HG03558 (cell line): ENCODE results near the gene CNOT6.

Experiments used
- ATAC-seq: cut with Tn5 transposase; IDR thresholded peaks from one replicate; pipeline ENCODE4 v1.9.1; 2021; ENCODE audit warnings: moderate number of reproducible peaks; ENCODE audit not compliant: unreplicated experiment; ENCODE audit errors: extremely low read depth

CNOT6 gene

DNA sequence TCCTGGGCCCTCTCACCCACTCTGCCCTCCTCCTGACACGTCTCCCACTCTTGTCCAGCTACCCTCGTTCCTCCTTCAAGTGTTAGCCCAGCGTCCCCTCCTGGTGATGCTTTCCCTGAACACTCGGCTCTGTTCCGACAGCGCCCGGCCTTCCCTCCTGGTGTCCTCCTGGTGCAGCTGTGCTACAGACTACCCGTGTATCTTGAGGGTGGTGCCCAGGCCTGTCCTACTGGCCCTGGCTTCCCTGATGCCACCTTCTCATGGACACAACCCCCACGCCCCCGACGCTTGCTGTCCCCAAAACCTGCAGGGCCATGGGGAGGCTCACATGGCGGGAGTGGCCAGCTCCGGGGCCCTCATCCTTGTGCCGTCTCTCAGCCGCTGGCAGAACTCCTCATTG is 118.5 kb downstream of the CNOT6 start:
- no peak for ATAC-seq

DNA sequence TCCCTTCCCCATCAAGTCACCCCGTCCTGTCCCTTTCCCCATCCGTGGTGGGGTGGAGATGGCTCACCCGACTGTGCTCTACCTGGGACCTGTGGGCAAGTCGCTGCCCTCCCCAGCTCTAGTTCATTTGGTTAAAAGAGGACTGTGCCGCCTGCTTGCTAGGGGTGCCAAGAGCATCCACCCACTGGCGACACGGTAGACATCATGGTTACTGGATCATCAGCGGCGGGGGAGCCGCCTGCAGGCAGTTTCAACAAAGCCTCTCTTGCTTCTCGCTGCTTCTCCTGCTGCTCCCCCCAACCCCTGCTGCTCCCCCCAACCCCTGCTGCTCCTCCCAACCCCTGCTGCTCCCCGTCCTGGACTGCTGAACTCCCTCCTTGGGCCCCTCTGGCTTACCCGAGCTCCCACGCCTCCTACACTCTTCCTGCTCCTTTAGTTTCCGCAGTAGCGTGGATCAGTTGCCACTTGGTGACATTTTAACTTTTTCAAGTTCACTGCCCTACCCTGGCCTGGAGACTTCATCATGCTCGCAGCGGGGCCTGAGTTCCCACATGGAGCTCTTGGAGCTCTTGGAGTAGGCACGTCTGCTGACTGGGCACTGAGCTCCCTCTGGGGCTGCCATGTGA is 119.1 kb downstream of the CNOT6 start:
- no peak for ATAC-seq

DNA sequence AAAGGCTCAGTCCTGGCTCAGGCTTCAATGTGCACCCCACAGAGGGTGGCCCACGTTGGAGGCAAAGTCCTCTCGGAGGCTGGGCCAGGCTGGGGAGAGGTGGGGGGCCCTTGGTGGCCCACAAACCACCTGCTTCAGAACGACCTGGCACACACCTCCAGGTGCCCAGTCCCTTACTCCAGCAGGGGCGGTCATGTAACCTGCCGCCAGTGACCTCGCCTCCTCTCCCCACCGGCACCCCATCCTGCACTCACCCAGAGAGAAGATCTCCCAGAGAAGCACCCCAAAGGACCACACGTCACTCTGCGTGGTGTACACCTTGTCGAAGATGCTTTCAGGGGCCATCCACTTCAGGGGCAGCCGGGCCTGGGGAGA is 119.6 kb downstream of the CNOT6 start:
- ATAC-seq: no peak

DNA sequence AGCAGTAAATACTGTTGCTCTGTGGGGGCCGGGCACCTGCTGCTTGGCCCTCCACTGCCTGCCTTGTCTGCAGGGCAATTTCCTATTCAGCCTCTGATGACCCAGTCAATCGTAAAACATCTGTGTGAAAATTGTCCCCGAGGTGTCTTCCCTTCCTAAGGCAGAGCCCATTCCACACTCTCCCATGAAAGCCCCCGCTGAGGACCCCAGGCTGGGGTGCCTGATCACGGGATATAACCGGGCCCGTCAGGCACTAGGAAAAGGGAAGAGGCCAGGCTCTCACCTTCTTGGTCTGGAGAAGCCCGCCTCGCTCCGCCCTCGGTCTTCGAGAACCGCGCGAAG is 124.3 kb downstream of the CNOT6 start:
- ATAC-seq: no peak

DNA sequence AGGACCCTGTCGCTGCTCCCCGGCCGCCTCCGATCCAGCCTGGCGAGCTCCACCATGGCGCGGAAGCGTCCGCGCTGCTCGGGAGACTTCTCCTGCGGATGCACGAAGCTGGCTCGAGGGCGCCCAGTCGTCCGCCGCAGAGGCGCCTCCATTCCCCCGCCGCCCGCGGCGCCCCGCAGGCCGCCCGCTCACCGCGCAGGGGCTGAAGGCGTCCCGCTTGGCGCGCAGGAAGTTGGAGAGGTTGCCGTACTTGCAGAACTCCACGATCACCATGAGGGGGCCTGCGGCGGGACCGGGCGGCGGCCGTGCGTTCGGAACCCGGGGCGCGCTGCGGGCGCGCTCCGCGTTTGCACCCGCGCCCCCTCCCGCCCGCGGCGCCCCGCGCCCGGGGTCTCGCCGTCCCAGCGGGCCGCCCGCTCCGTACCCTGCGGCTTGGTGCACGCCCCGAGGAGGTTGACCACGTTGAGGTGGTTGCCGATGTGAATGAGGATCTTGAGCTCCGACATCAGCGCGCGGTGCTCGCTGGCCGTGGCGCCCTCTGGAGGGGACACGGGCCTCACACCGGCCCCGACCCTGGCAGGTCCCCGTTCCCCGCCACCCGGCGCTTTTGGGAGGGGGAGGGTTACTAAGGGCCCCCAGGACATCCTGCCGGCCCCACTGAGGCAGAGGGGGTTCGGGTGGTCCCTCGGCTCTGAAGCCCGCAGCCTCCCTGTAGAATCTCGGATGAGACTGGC is 124.8 kb downstream of the CNOT6 start:
- ATAC-seq: no peak

DNA sequence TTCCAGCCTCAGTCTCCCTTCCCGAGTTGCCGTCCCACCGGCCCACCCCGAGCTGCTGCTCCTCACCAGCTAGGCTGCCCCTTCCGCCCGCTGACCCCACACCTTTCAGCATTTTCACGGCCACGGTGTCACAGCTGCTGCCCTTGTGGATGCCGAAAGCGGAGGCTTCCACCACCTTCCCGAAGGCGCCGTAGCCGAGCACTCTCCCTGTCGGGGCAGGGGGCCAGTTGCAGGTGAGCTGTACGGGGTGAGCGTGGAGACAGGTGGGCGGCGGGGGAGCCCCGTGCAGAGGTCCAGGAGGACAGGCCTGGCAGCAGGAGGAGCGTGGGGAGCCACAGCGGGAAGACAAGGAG is 125.4 kb downstream of the CNOT6 start:
- no peak for ATAC-seq

DNA sequence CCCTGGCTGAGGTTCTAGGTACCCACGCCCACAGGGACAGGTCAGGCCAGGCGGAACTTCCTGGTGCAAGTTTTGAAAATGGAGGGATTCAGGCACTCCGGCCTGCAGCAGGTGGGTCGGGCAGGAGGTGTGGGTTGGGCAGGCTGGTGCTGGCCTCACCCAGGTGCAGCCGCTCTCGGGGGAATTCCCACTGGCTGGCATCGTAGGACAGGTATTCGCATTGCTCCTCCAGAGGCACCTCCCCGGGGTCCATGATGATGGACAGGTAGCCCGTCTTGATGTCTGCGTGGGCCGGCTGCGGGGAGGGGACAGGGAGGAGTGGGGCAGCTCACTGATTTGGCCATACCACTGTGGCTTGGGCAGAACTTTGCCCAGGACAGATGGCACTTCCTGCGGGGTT is 125.8 kb downstream of the CNOT6 start:
- no peak for ATAC-seq

DNA sequence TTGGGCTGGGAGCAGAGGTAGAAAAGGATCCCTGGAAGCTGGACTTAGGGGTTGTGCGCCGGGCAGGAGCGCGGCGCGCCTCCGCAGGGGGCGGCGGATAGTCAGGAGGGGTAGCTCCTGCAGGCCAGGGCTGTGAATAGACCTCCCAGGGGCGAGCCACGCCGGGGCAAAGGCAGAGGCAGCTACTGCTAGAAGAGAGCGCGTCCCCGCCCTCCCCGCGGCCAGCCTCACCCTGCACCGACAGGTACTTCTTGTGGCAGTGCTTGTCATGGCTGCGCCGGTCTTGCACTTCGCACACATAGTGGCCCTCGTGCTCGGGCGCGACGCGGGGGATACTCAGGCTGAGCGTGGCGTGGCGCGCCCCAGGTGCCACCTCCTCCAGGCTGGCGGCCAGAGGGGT is 127.1 kb downstream of the CNOT6 start:
- ATAC-seq: no peak

DNA sequence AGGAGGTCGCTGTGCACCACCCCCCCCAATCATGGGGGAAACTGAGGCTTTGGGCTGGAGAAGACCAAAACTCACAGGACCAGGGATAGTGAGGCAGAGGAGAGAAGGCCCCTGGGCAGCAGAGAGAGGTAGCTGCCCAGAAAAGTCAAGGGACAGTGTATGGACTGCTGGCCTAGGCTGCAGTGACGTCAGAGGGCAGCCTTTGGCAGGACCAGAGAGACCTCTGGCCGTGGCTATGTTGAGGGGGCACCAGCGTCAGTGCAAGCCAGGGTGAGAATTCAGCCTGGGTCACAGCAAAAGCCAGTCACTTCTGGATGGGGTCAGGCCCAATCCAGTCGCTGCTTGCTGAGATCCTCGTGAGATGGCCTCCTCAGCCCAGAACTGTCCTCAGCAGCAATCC is 128.7 kb downstream of the CNOT6 start:
- ATAC-seq: no peak

DNA sequence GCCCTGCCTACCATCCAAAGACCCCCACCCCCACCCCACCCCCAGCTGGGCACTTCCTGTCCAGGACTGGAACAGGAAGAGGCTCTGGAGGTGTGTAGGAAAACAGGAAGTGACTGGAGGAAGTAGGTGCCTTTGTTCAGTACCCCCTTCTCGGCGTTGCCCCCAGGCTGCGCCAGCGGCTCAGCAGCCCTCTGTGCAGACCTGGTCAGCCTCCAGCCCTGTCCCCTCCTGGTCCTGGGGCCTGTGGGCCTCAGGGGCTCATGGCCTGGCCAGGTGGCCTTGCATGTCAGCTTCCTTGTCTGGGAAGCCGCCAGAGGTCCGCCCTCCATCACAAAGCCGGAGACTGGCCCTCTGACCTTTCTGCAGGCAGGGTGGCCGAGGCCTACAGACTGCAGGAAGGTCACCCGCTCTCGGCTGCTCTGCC is 129.2 kb downstream of the CNOT6 start:
- no peak for ATAC-seq

DNA sequence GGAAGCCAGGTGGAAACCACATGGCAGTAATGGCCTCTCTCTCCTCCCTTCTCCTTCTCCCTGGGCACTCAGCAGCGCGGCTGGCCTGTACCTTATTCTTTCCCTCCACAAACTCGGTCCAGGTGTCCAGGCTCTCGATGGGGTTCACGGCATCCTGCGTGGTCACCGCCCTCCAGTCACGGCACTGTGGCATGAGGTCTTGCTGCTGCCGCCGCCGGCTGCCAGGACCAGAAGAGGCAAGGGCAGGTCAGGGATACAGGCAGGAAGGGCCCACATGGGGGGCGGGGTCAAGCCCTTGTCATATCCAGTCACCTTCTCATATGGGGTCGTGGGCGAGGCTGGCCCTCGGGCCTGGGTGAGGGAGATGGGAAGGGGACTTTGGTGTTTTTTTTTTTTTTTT is 129.7 kb downstream of the CNOT6 start:
- ATAC-seq: no peak

DNA sequence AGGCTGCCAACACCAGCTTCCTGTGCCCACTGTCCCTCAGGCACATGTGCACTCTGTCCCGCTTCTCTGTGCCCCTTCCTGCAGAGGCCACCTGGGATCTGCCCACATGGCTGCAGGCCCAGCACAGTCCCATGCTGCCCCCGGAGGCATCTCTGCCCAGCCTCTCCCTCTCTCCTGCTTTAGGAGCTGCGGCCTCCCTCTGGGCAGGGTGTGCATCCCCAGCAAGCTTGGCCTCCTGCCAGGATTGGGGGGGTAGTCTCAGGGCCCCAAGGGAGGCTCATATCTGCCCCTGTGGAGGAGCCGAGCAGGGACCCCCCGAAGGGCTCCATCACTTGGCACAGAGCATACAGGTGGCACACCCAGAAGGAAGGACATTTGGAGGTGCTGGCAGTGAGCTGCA is 130.4 kb downstream of the CNOT6 start:
- ATAC-seq: no peak

DNA sequence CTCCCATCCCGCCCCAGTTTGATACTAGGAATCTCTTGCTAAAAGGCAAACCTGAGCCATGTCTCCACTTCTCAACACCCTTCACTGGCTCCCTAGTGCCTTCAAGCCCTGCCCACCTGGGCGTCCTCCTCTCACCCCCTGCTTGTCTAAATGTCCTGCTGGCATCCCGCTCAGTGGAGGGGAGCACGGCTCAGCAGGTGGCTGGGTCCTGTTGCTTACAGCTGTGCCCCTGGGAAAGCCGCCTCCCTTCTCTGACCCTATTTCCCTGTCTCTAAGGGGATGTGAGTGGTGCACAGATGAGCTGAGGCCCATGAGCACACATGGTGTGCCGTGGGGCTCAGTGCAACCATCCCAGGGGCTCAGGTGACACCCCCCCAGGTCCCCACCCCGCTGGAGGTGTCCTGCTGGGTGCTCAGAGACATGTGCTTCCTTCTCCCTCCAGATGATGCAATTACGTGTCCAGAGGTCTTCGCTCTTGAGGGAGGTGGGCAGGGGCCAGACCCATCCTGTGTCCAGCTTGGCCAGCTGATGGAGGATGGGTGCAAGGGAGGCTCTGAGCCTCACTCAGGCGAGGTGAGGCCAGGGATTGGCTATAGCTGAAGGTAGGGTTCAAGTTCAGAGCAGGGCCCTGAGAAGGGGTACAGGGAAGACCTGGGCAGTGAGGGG is 131.1 kb downstream of the CNOT6 start:
- no peak for ATAC-seq

DNA sequence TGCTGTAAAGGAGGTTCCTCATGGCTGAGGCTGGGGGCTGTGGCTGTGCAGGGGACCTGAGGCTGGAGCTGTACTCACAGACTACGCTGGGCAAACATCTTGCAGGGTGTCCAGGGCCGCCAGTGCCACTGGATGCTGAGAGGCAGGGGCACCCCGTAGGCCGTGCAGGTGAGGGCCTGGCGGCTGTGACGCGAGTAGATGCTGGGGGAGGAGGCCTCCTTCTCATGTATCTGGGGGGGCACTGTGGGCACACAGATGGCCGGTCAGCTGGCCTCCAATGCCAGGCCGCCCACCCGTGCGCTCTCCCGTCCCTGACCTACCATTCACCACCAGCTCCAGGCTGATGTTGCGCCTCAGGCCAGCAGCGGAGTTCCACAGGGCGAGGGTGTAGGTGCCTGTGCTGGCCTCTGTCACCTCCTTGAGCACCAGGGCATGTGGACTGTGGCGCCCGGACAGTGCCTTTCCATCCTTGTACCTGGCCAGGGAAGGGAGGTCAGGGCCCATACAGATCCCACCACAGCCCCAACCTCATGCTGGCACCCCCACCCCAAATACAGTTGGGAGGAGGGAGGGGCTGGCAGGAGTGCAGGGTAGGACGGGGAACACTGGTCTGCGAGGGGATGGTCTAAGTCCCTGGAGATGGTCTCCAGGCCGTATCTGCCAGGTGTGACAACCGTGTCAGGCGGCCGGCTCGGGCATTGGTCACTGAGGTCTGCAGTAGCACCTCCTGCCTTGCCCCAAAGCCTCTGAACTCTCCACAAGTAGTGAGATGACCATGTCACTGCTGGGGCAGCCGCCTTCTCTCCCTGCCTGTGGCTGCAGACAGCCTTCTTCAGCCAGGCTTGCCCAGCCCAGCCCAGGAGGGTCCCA is 131.8 kb downstream of the CNOT6 start:
- ATAC-seq: no peak

DNA sequence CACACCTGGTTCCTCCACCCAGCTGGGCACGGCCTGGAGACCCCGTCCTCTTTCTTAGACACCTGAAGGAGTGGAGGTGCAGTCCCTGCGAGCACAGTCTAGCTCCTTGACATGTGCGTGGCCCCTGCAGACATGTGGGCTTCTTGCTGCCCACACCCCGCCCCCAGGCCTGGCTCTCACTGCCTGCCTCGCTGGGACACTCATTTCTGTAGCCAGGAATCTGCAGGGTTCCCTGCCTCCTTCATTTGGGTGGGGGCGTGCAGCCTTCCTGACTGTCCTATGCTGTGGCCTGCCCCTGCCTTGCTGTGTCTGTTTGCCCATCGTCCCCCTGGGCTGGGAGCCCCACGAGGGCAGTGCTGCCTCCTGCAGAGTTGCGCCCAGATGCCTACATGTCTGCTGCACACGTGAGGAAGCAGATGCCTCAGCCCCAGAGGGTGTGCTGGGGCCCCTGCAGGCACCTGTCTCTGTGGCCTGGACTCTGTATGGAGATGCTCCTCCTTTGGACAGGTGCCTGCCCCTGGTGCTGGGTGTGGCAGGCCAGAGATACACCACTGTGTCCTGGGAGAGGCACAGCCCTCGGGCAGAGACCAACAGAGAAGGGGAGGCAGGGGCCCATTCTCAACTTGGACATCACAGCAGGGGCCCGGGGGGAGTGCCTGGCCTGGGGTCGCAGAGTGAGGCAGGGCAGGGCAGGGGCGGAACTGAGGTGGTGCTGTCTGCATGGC is 132.6 kb downstream of the CNOT6 start:
- no peak for ATAC-seq

DNA sequence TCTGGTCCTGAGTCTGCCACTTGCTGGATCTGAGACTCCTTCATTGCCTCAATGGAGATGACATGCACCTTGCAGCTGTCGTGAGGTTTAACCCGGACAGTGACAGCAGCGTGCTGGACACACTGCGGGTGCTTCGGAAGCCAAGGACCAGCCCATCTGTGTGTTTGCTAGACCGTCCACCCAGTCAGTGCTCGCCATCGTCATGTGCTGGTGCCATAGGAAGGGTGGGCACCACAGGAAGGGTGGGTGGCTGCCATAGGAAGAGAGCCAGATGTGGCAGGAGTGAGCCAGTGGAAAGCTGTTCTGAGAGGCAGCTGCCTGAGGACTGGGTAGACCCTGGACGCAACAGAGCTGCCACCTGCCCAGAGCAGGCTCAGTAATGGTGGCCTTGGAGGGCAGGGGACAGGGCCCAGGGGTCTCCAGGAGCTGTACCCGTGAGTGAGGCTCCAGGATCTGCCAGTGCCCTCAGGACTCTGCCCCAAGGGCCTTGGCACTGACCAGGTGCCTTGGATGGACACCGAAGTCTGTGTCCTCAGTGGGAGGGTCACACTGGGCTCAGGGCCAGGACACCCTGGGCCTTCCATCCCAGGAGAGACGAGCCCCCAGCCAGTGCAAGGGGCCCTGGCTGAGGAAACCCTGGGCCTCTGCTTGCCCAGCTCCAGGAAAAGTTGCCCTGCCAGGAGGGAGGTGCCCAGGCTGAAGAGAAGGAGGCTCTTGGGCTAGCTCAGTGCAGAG is 133.4 kb downstream of the CNOT6 start:
- no peak for ATAC-seq
